GM12875 (cell line): ENCODE measurements around the gene NRP1.

Experiments
- H3K4me3 ChIP-seq: one replicate; pipeline ENCODE4 v1.5.1; 2011; ENCODE audit warnings: low read depth, low read length, control low read depth
- CTCF ChIP-seq: IDR thresholded peaks from 2 replicates; pipeline ENCODE4 v1.5.1; 2011; ENCODE audit warnings: low read depth, mild to moderate bottlenecking, control low read depth, inconsistent platforms, low read length, moderate library complexity, borderline replicate concordance; ENCODE audit not compliant: insufficient read depth

NRP1 gene

GRCh38 chr10:33256458-33256857 is 78.0 kb downstream of the NRP1 start:
- H3K4me3 ChIP-seq: no peak overlapping the region
- TF ChIP-seq CTCF: no peak

GRCh38 chr10:33254556-33255160 is 79.8 kb downstream of the NRP1 start:
- TF ChIP-seq CTCF: no peak
- H3K4me3 ChIP-seq: no peak overlapping the region

GRCh38 chr10:33253411-33253810 is 81.1 kb downstream of the NRP1 start:
- no peak for TF ChIP-seq CTCF
- H3K4me3 ChIP-seq: no peak overlapping the region

- no peak for TF ChIP-seq CTCF
- H3K4me3 ChIP-seq: no peak overlapping the region
Measured at GRCh38 chr10:33252794-33253203, 81.7 kb downstream of the NRP1 start.

- no peak overlapping the region for H3K4me3 ChIP-seq
- TF ChIP-seq CTCF: no peak
Measured at GRCh38 chr10:33252324-33252723, 82.1 kb downstream of the NRP1 start.

GRCh38 chr10:33249659-33250345 is 84.7 kb downstream of the NRP1 start:
- H3K4me3 ChIP-seq: no peak overlapping the region
- no peak for TF ChIP-seq CTCF

GRCh38 chr10:33249137-33249536 is 85.3 kb downstream of the NRP1 start:
- TF ChIP-seq CTCF: no peak
- H3K4me3 ChIP-seq: no peak overlapping the region
